IgD-negative memory B cell (primary cell): ENCODE measurements around the gene RASGRP1. TPM values are rescaled to one million over a fixed set of nuclear protein-coding genes. Genes with fewer than 3 reads are reported as not detected.

ENCODE experiments used
- H3K27ac Mint-ChIP-seq, 3 donors: one replicate each; pipeline ENCODE4 v1.8.0; 2020 to 2022; ENCODE audit warnings: mild to moderate bottlenecking in 3 of 3, mixed read lengths in 3 of 3, moderate library complexity in 1 of 3
- H3K27me3 Mint-ChIP-seq: one replicate; pipeline ENCODE4 v1.8.0; 2021; ENCODE audit warnings: mixed read lengths
- H3K36me3 Mint-ChIP-seq: one replicate; pipeline ENCODE4 v1.8.0; 2020; ENCODE audit warnings: mild to moderate bottlenecking, mixed read lengths
- H3K4me1 Mint-ChIP-seq, 3 donors: one replicate each; pipeline ENCODE4 v1.8.0; 2020 to 2022; ENCODE audit warnings: mixed read lengths in 3 of 3, mild to moderate bottlenecking in 1 of 3
- H3K4me3 Mint-ChIP-seq, 4 donors: one replicate each; pipeline ENCODE4 v1.8.0; 2020 to 2022; ENCODE audit warnings: mild to moderate bottlenecking in 4 of 4, mixed read lengths in 4 of 4, moderate library complexity in 3 of 4
- H3K9me3 Mint-ChIP-seq, 3 donors: one replicate each; pipeline ENCODE4 v1.8.0; 2020 to 2021; ENCODE audit warnings: mixed read lengths in 3 of 3, mild to moderate bottlenecking in 1 of 3
- polyA plus RNA-seq: library from polyadenylated mRNA; unstranded; fragments of 300-500 nt; fragmentation: Illumina TruSeq; gene quantifications from one replicate; pipeline ENCODE4 v1.2.3, GENCODE V29; 2021

Gene RASGRP1
- polyA plus RNA-seq, 1 donor from 2014 or later, result 32.6 TPM

GRCh38 chr15:38459480-38459879, 105.1 kb downstream of the RASGRP1 start:
- H3K36me3 Mint-ChIP-seq, result peaks cover 2% of the 10 kb centered on the region
- H3K9me3 Mint-ChIP-seq, result no peaks in the 10 kb centered on the region
- H3K27ac Mint-ChIP-seq, result no peak overlapping the region
- H3K4me1 Mint-ChIP-seq, result peaks cover 37 to 45% (median 44%) of the 10 kb centered on the region in 3 donors
- H3K27me3 Mint-ChIP-seq, result no peaks in the 10 kb centered on the region
- H3K4me3 Mint-ChIP-seq, result peak overlapping the region in 2 of 4 donors; percentile 24 to 69

GRCh38 chr15:38458646-38459045, 106.0 kb downstream of the RASGRP1 start:
- Mint-ChIP-seq H3K4me1 (peaks cover 45 to 47% (median 45%) of the 10 kb centered on the region in 3 donors), H3K9me3 (no peaks in the 10 kb centered on the region), H3K27me3 (no peaks in the 10 kb centered on the region), H3K36me3 (peaks cover 2% of the 10 kb centered on the region), H3K27ac (peak overlapping the region in 1 of 3 donors; percentile 32), H3K4me3 (no peak overlapping the region)

GRCh38 chr15:38455092-38455491, 109.5 kb downstream of the RASGRP1 start:
- H3K27me3 Mint-ChIP-seq, result no peaks in the 10 kb centered on the region
- H3K27ac Mint-ChIP-seq, result peak overlapping the region; percentile 59 to 98 (median 95)
- H3K4me1 Mint-ChIP-seq, result peaks cover 30 to 39% (median 32%) of the 10 kb centered on the region in 3 donors
- H3K9me3 Mint-ChIP-seq, result no peaks in the 10 kb centered on the region
- no peaks in the 10 kb centered on the region for H3K36me3 Mint-ChIP-seq
- H3K4me3 Mint-ChIP-seq, result peak overlapping the region; percentile 93 to 99 (median 98)

- Mint-ChIP-seq H3K9me3 (no peaks in the 10 kb centered on the region), H3K4me1 (peaks cover 26 to 39% (median 28%) of the 10 kb centered on the region in 3 donors), H3K27ac (peak overlapping the region; percentile 95 to 98 (median 97)), H3K4me3 (peak overlapping the region; percentile 93 to 99 (median 98)), H3K27me3 (no peaks in the 10 kb centered on the region), H3K36me3 (no peaks in the 10 kb centered on the region)
These were observed 109.9 kb downstream of the RASGRP1 start for GRCh38 chr15:38454696-38455090.

- Mint-ChIP-seq H3K27ac (peak within 1 kb of the TSS; percentile 95 to 98 (median 97)), H3K4me3 (peak within 1 kb of the TSS; percentile 93 to 99 (median 98)), H3K27me3 (no peaks in the 10 kb centered on the region)
These were observed 110.5 kb downstream of the RASGRP1 start, which contains the start of gene FAM98B for GRCh38 chr15:38453971-38454695. Gene FAM98B, plus strand, starts transcription at chr15:38454127. Its CDS starts 35 bp downstream, at chr15:38454162.

GRCh38 chr15:38441130-38441519, 123.5 kb downstream of the RASGRP1 start:
- peaks cover 0 to 11% (median 0%) of the 10 kb centered on the region in 3 donors for H3K9me3 Mint-ChIP-seq
- no peak overlapping the region for H3K4me3 Mint-ChIP-seq
- no peak overlapping the region for H3K27ac Mint-ChIP-seq
- H3K27me3 Mint-ChIP-seq, result peaks cover 15% of the 10 kb centered on the region
- peaks cover 2% of the 10 kb centered on the region for H3K36me3 Mint-ChIP-seq
- H3K4me1 Mint-ChIP-seq, result peaks cover 0 to 4% (median 3%) of the 10 kb centered on the region in 3 donors

More at GRCh38 chr15:38453971-38454695, 110.5 kb downstream of the RASGRP1 start, which contains the start of gene FAM98B:
- Mint-ChIP-seq H3K9me3 (no peaks in the 10 kb centered on the region), H3K4me1 (peaks cover 23 to 39% (median 26%) of the 10 kb centered on the region in 3 donors), H3K36me3 (no peaks in the 10 kb centered on the region)

- peak overlapping the region in 1 of 4 donors; percentile 9 for H3K4me3 Mint-ChIP-seq
- peaks cover 0 to 11% (median 0%) of the 10 kb centered on the region in 3 donors for H3K9me3 Mint-ChIP-seq
- H3K27me3 Mint-ChIP-seq, result peaks cover 15% of the 10 kb centered on the region
- peaks cover 0 to 4% (median 3%) of the 10 kb centered on the region in 3 donors for H3K4me1 Mint-ChIP-seq
- peaks cover 2% of the 10 kb centered on the region for H3K36me3 Mint-ChIP-seq
- no peak overlapping the region for H3K27ac Mint-ChIP-seq
These were observed 124.1 kb downstream of the RASGRP1 start for GRCh38 chr15:38440353-38441129.

Other genes with a start within 250 kb of the RASGRP1 start
- gene FAM98B, start 110.7 kb downstream of the RASGRP1 start, polyA plus RNA-seq, result 2.1 TPM